Liver (tissue), 9 donors: ENCODE data around the gene VAV3. TPM values are rescaled to one million over a fixed set of nuclear protein-coding genes. Genes with fewer than 3 reads are reported as not detected.

Experiments
- DNase-seq: peaks from one replicate; pipeline ENCODE4 v3.0.0-alpha.2; 2017; ENCODE audit warnings: low spot score
- H3K27ac ChIP-seq, 2 donors: one replicate each; pipeline ENCODE4 v1.7.0; 2013; ENCODE audit warnings: inconsistent platforms in 2 of 2, low read length in 2 of 2, control low read depth in 1 of 2, low read depth in 1 of 2, mild to moderate bottlenecking in 1 of 2
- H3K27me3 ChIP-seq, 4 donors: one replicate each; pipeline versions ENCODE4 v1.6.1 to v1.7.0; 2013; ENCODE audit warnings: low read length in 3 of 4, inconsistent platforms in 1 of 4, mild to moderate bottlenecking in 1 of 4, moderate library complexity in 1 of 4; ENCODE audit not compliant: control insufficient read depth in 4 of 4, insufficient read depth in 4 of 4
- H3K36me3 ChIP-seq, 4 donors: one replicate each; pipeline versions ENCODE4 v1.6.1 to v1.7.0; 2013; ENCODE audit warnings: low read length in 3 of 4, mild to moderate bottlenecking in 3 of 4, low read depth in 1 of 4, moderate library complexity in 1 of 4; ENCODE audit not compliant: control insufficient read depth in 4 of 4, insufficient read depth in 3 of 4
- H3K4me1 ChIP-seq, 4 donors: one replicate each; pipeline versions ENCODE4 v1.6.1 to v1.7.0; 2013; ENCODE audit warnings: low read length in 3 of 4, mild to moderate bottlenecking in 3 of 4, moderate library complexity in 1 of 4; ENCODE audit not compliant: control insufficient read depth in 4 of 4, insufficient read depth in 4 of 4
- H3K4me3 ChIP-seq, 3 donors: one replicate each; pipeline versions ENCODE4 v1.6.1 to v1.7.0; 2013; ENCODE audit warnings: low read length in 3 of 3, control low read depth in 1 of 3, low read depth in 1 of 3, mild to moderate bottlenecking in 1 of 3
- H3K9ac ChIP-seq, 2 donors: one replicate each; pipeline ENCODE4 v1.7.0; 2013; ENCODE audit warnings: low read length in 2 of 2, mild to moderate bottlenecking in 2 of 2, moderate library complexity in 2 of 2, control low read depth in 1 of 2, low read depth in 1 of 2
- H3K9me3 ChIP-seq, 4 donors: one replicate each; pipeline versions ENCODE4 v1.6.1 to v1.7.0; 2013; ENCODE audit warnings: low read length in 3 of 4; ENCODE audit not compliant: control insufficient read depth in 4 of 4
- ATF3 ChIP-seq: IDR thresholded peaks from 2 replicates; pipeline ENCODE4 v1.6.1; 2016; ENCODE audit warnings: antibody characterized with exemption
- CTCF ChIP-seq: fragments of 150-350 bp; IDR thresholded peaks from 2 replicates; pipeline ENCODE4 v1.5.1; 2017; ENCODE audit warnings: improper control_type of control experiment, low read depth, low read length; ENCODE audit not compliant: missing input control
- EGR1 ChIP-seq, 2 donors: IDR thresholded peaks; 2 replicates each; pipeline ENCODE4 v1.6.1; 2016 to 2018; ENCODE audit warnings: antibody characterized with exemption in 2 of 2, low read depth in 2 of 2
- FOXA1 ChIP-seq: IDR thresholded peaks from 2 replicates; pipeline ENCODE4 v1.6.1; 2016; ENCODE audit warnings: antibody characterized with exemption
- FOXA2 ChIP-seq: IDR thresholded peaks from 2 replicates; pipeline ENCODE4 v1.6.1; 2016; ENCODE audit warnings: antibody characterized with exemption
- GABPA ChIP-seq, 2 donors: IDR thresholded peaks in 1 of 2; conservative IDR thresholded peaks in 1 of 2; 2 replicates each; pipeline ENCODE4 v1.6.1; 2016; ENCODE audit warnings: antibody characterized with exemption in 2 of 2, mild to moderate bottlenecking in 1 of 2, moderate library complexity in 1 of 2
- HNF4A ChIP-seq, 2 donors: conservative IDR thresholded peaks; 2 replicates each; pipeline ENCODE4 v1.6.1; 2016; ENCODE audit warnings: antibody characterized with exemption in 2 of 2, mild to moderate bottlenecking in 2 of 2
- HNF4G ChIP-seq: IDR thresholded peaks from 2 replicates; pipeline ENCODE4 v1.6.1; 2016; ENCODE audit warnings: antibody characterized with exemption
- JUND ChIP-seq, 2 donors: IDR thresholded peaks; 2 replicates each; pipeline ENCODE4 v1.6.1; 2016; ENCODE audit warnings: antibody characterized with exemption in 2 of 2
- NR2F2 ChIP-seq: IDR thresholded peaks from 2 replicates; pipeline ENCODE4 v1.6.1; 2016; ENCODE audit warnings: antibody characterized with exemption
- RAD21 ChIP-seq, 2 donors: IDR thresholded peaks; 2 replicates each; pipeline ENCODE4 v1.6.1; 2016; ENCODE audit warnings: antibody characterized with exemption in 2 of 2, mild to moderate bottlenecking in 2 of 2
- REST ChIP-seq: IDR thresholded peaks from 2 replicates; pipeline ENCODE4 v1.6.1; 2016; ENCODE audit warnings: antibody characterized with exemption, mild to moderate bottlenecking
- RXRA ChIP-seq, 2 donors: IDR thresholded peaks; 2 replicates each; pipeline ENCODE4 v1.6.1; 2017 to 2018; ENCODE audit warnings: antibody characterized with exemption in 2 of 2, mild to moderate bottlenecking in 1 of 2
- SP1 ChIP-seq: IDR thresholded peaks from 2 replicates; pipeline ENCODE4 v1.6.1; 2018; ENCODE audit warnings: antibody characterized with exemption, mild to moderate bottlenecking
- TAF1 ChIP-seq: conservative IDR thresholded peaks from 2 replicates; pipeline ENCODE4 v1.6.1; 2016; ENCODE audit warnings: antibody characterized with exemption, mild to moderate bottlenecking
- YY1 ChIP-seq: IDR thresholded peaks from 2 replicates; pipeline ENCODE4 v1.6.1; 2016; ENCODE audit warnings: antibody characterized with exemption, mild to moderate bottlenecking
- WGBS: extraction: QIAGEN DNeasy Blood & Tissue Kit; methylation state at CpG from one replicate; pipeline ENCODE4 v1.1.7; 2013; 5-methylcytosine and 5-hydroxymethylcytosine counted together
- polyA plus RNA-seq, 2 donors: library from polyadenylated mRNA; stranded (reverse) in 1 of 2; unstranded in 1 of 2; fragments of 200-250 nt in 1 of 2; fragments of >200 nt in 1 of 2; fragmentation: Nextera tagmentation in 1 of 2; extraction: Ambion mirVana in 1 of 2; gene quantifications; one replicate each; pipeline versions ENCODE4 v1.2.1 to v1.2.3, GENCODE V29; 2013 to 2015
- total RNA-seq, 2 donors: library from RNA; depleted of rRNA; stranded (reverse); fragments of >200 nt; gene quantifications; one replicate each; pipeline ENCODE4 v1.2.3, GENCODE V29; 2014
- donor health status: healthy.
- donor health status: healthy.
- donor health status: healthy.
- donor health status: healthy.
- donor health status: healthy.

VAV3 gene
- total and polyA plus RNA-seq, 4 donors = 0.46 to 4.8 (median 2.7) TPM

- H3K36me3 ChIP-seq = no peaks in the 10 kb centered on the region
- TF ChIP-seq REST (no peak), FOXA2 (no peak), SP1 (no peak), ATF3 (no peak), GABPA (IDR thresholded peaks at IDR 0.05 in 1 of 2, conservative IDR thresholded peaks at IDR 0.05 in 1 of 2) (no peak), JUND (IDR thresholded peaks at IDR 0.05) (no peak), TAF1 (no peak), NR2F2 (no peak), YY1 (no peak), EGR1 (IDR thresholded peaks at IDR 0.05; ENCODE audit: low read depth in 2 of 2) (no peak), HNF4A (conservative IDR thresholded peaks at IDR 0.05) (no peak), RXRA (IDR thresholded peaks at IDR 0.05) (no peak), CTCF (no peak), RAD21 (IDR thresholded peaks at IDR 0.05) (no peak), HNF4G (no peak), FOXA1 (no peak)
- H3K9ac ChIP-seq = no peak overlapping the region
- H3K9me3 ChIP-seq = peaks cover 0 to 1% (median 0%) of the 10 kb centered on the region in 4 donors
- H3K27me3 ChIP-seq = no peaks in the 10 kb centered on the region
- no peak overlapping the region for H3K27ac ChIP-seq
- H3K4me1 ChIP-seq = no peaks in the 10 kb centered on the region
- H3K4me3 ChIP-seq = no peak overlapping the region
- DNase-seq = no peak
Observed at GRCh38 chr1:108009603-108010195, 44.7 kb upstream of the VAV3 start.

GRCh38 chr1:108007531-108007930 is 42.6 kb upstream of the VAV3 start:
- 58% methylated on average over 2 of the region's 2 CpGs for WGBS
- Histone ChIP-seq H3K9ac (no peak overlapping the region), H3K27ac (no peak overlapping the region), H3K4me3 (no peak overlapping the region), H3K36me3 (no peaks in the 10 kb centered on the region), H3K27me3 (no peaks in the 10 kb centered on the region), H3K9me3 (peaks cover 0 to 3% (median 0%) of the 10 kb centered on the region in 4 donors), H3K4me1 (no peaks in the 10 kb centered on the region)
- TF ChIP-seq FOXA2 (no peak), HNF4G (no peak), RXRA (IDR thresholded peaks at IDR 0.05) (no peak), NR2F2 (no peak), TAF1 (no peak), CTCF (no peak)
- DNase-seq = no peak
